Adrenal gland (tissue), 5 donors: Measurements from ENCODE around the gene SERINC4.

ENCODE experiments used
- CTCF ChIP-seq, 6 experiments: fragments of 450-650 bp in 4 of 6; fragments of 200-600 bp in 2 of 6; sonication (generic) in 1 of 6; IDR thresholded peaks; 1 replicate in 5 of 6; 2 replicates in 1 of 6; pipeline versions ENCODE4 v1.5.1 to v1.8.0; 2016 to 2021; ENCODE audit warnings: antibody characterized with exemption in 6 of 6, mild to moderate bottlenecking in 2 of 6, moderate library complexity in 1 of 6
- POLR2A ChIP-seq, 2 donors: fragments of 450-650 bp; IDR thresholded peaks; one replicate each; pipeline ENCODE4 v1.6.1; 2017; ENCODE audit warnings: antibody characterized with exemption in 2 of 2, mild to moderate bottlenecking in 2 of 2, moderate library complexity in 1 of 2
- donor health status: DM: no; HTN: no; CAD: no.

DNA sequence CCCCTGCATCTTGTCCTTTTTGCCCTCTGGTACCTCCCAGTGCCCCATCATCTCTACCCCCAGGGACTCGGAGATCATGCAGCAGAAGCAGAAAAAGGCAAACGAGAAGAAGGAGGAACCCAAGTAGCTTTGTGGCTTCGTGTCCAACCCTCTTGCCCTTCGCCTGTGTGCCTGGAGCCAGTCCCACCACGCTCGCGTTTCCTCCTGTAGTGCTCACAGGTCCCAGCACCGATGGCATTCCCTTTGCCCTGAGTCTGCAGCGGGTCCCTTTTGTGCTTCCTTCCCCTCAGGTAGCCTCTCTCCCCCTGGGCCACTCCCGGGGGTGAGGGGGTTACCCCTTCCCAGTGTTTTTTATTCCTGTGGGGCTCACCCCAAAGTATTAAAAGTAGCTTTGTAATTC lies 6.4 kb downstream of the SERINC4 start:
- TF ChIP-seq CTCF (IDR thresholded peaks at IDR 0.05), result no peak
- no peak for TF ChIP-seq POLR2A (IDR thresholded peaks at IDR 0.05)
